Epidermal melanocyte (primary cell): ENCODE measurements around the gene SHISA7.
A peak's percentile ranks its signal among the peaks of the same experiment; 100 is the strongest.

ENCODE experiments used
- DNase-seq: peaks from one replicate; pipeline ENCODE4 v3.0.0; 2011; ENCODE audit warnings: low spot score; ENCODE audit not compliant: insufficient read length

Gene SHISA7

GRCh38 chr19:55464039-55464661 is 21.1 kb upstream of the SHISA7 start:
- no peak for DNase-seq

- no peak for DNase-seq
Observed at GRCh38 chr19:55463583-55464031, 20.5 kb upstream of the SHISA7 start.

GRCh38 chr19:55462722-55463121 is 19.6 kb upstream of the SHISA7 start:
- no peak for DNase-seq

- DNase-seq: no peak
Observed at GRCh38 chr19:55461974-55462626, 19.0 kb upstream of the SHISA7 start.

GRCh38 chr19:55461259-55461973 is 18.3 kb upstream of the SHISA7 start, which contains the start of gene ISOC2:
Gene ISOC2 (minus strand): TSS chr19:55461642. CDS start chr19:55456486, 5,156 bp downstream.
- DNase-seq: peak; percentile 99

GRCh38 chr19:55460670-55461258 is 17.7 kb upstream of the SHISA7 start:
- peak; percentile 74 for DNase-seq

GRCh38 chr19:55459950-55460657 is 17.0 kb upstream of the SHISA7 start:
- no peak for DNase-seq

- DNase-seq: no peak
Observed at GRCh38 chr19:55459551-55459949, 16.4 kb upstream of the SHISA7 start.

- DNase-seq: no peak
Observed at GRCh38 chr19:55457683-55458457, 14.8 kb upstream of the SHISA7 start.

GRCh38 chr19:55456347-55456746 is 13.2 kb upstream of the SHISA7 start:
- no peak for DNase-seq

GRCh38 chr19:55455576-55456235 is 12.6 kb upstream of the SHISA7 start:
- no peak for DNase-seq

GRCh38 chr19:55454787-55455243 is 11.7 kb upstream of the SHISA7 start:
- DNase-seq: peak; percentile 78

GRCh38 chr19:55453511-55454260 is 10.6 kb upstream of the SHISA7 start:
- DNase-seq: no peak

- peak; percentile 93 for DNase-seq
Observed at GRCh38 chr19:55452749-55453346, 9.7 kb upstream of the SHISA7 start.

- DNase-seq: no peak
Observed at GRCh38 chr19:55451965-55452748, 9.1 kb upstream of the SHISA7 start.

- DNase-seq: no peak
Observed at GRCh38 chr19:55451163-55451964, 8.3 kb upstream of the SHISA7 start.

- DNase-seq: no peak
Observed at GRCh38 chr19:55449469-55449868, 6.4 kb upstream of the SHISA7 start.
